HG03571 (cell line): Measurements from ENCODE around the gene CRIP3.

Source experiments
- ATAC-seq: cut with Tn5 transposase; IDR thresholded peaks from one replicate; pipeline ENCODE4 v1.9.1; 2021; ENCODE audit not compliant: unreplicated experiment

The CRIP3 gene

GRCh38 chr6:43258180-43258579, 50.4 kb downstream of the CRIP3 start:
- ATAC-seq: no peak

- ATAC-seq: no peak
Observed at GRCh38 chr6:43257367-43258145, 51.1 kb downstream of the CRIP3 start.

GRCh38 chr6:43256670-43257366, 51.8 kb downstream of the CRIP3 start:
- no peak for ATAC-seq
